Ovary (tissue), 3 donors: ENCODE data around the gene ACTN1.

ENCODE experiments used
- CTCF ChIP-seq, 3 donors: fragments of 450-650 bp in 2 of 3; fragments of 200-600 bp in 1 of 3; IDR thresholded peaks; one replicate each; pipeline versions ENCODE4 v1.5.1 to v1.8.0; 2016 to 2022; ENCODE audit warnings: antibody characterized with exemption in 3 of 3, mild to moderate bottlenecking in 1 of 3
- POLR2A ChIP-seq: fragments of 450-650 bp; IDR thresholded peaks from one replicate; pipeline ENCODE4 v1.6.1; 2017; ENCODE audit warnings: antibody characterized with exemption, mild to moderate bottlenecking, moderate library complexity
- donor health status: DM: no; HTN: no; CAD: no.

DNA sequence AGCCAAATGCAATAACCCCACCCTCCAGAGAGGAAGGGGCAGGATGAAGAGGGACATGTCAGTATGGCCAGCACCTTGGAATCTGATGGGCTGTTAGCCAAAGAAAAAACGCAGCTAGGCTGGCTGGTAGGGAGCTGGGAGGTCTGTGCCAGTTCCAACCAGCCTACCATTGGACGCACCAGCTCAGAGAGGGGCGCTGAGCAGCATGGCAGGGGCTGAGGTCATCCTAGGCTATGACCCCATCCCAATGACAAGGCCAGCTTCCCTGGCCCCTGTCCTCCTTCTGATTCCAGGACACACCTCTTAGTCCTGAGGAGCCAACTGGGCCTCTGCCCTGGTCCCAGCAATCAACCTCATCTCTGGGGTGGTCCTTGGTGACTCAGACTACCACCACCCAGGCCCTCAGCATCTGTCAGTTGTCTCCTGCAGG is 12.2 kb downstream of the ACTN1 start:
- TF ChIP-seq POLR2A = no peak
- TF ChIP-seq CTCF (IDR thresholded peaks at IDR 0.05) = no peak
